Natural killer cell (primary cell): ENCODE data around the gene CLEC4D. TPM values are rescaled to one million over a fixed set of nuclear protein-coding genes. Genes with fewer than 3 reads are reported as not detected.
A peak's percentile ranks its signal among the peaks of the same experiment; 100 is the strongest.

Experiments used
- ATAC-seq, 3 donors: fragments of 150-1000 bp in 2 of 3; fragments of 200-7000 bp in 1 of 3; cut with Tn5 transposase; 1 replicate in 1 of 3; 2 replicates in 2 of 3; pipeline ENCODE4 v1.10.0; 2021; ENCODE audit warnings: mild to moderate bottlenecking in 2 of 3, moderate library complexity in 2 of 3
- DNase-seq, 2 donors: peaks; one replicate each; pipeline versions ENCODE4 v3.0.0 to v3.0.0-alpha.2; 2013 to 2021; ENCODE audit warnings: mixed read lengths in 1 of 2
- H3K27ac ChIP-seq: one replicate; pipeline ENCODE4 v1.5.1; 2013; ENCODE audit warnings: mild to moderate bottlenecking, low read length
- H3K27me3 ChIP-seq: one replicate; pipeline ENCODE4 v1.6.1; 2013; ENCODE audit warnings: low read length; ENCODE audit not compliant: control insufficient read depth, insufficient read depth
- H3K36me3 ChIP-seq: one replicate; pipeline ENCODE4 v1.6.1; 2013; ENCODE audit warnings: low read length; ENCODE audit not compliant: control insufficient read depth, insufficient read depth
- H3K4me1 ChIP-seq: one replicate; pipeline ENCODE4 v1.6.1; 2013; ENCODE audit warnings: low read length; ENCODE audit not compliant: control insufficient read depth, insufficient read depth
- H3K4me3 ChIP-seq: one replicate; pipeline ENCODE4 v1.5.1; 2013; ENCODE audit warnings: low read length
- H3K9me3 ChIP-seq: one replicate; pipeline ENCODE4 v1.6.1; 2013; ENCODE audit warnings: low read length; ENCODE audit not compliant: control insufficient read depth, insufficient read depth
- H3K27ac Mint-ChIP-seq, 2 donors: one replicate each; pipeline ENCODE4 v1.8.0; 2022; ENCODE audit warnings: mild to moderate bottlenecking in 2 of 2, mixed read lengths in 2 of 2, moderate library complexity in 1 of 2
- H3K27me3 Mint-ChIP-seq, 2 donors: one replicate each; pipeline ENCODE4 v1.8.0; 2022; ENCODE audit warnings: low read depth in 2 of 2, mixed read lengths in 2 of 2
- H3K36me3 Mint-ChIP-seq: one replicate; pipeline ENCODE4 v1.8.0; 2022; ENCODE audit warnings: mixed read lengths
- H3K4me1 Mint-ChIP-seq, 2 donors: one replicate each; pipeline ENCODE4 v1.8.0; 2022; ENCODE audit warnings: mixed read lengths in 2 of 2
- H3K4me3 Mint-ChIP-seq: one replicate; pipeline ENCODE4 v1.8.0; 2022; ENCODE audit warnings: mild to moderate bottlenecking, moderate library complexity, mixed read lengths
- H3K9me3 Mint-ChIP-seq, 2 donors: one replicate each; pipeline ENCODE4 v1.8.0; 2022; ENCODE audit warnings: mixed read lengths in 2 of 2
- CTCF ChIP-seq: fragments of 200-600 bp; IDR thresholded peaks from one replicate; pipeline ENCODE4 v1.8.0; 2022; ENCODE audit warnings: antibody characterized with exemption
- WGBS: methylation state at CpG from one replicate; pipeline ENCODE4 v1.1.7; 2013; ENCODE audit warnings: missing lambda C conversion rate; ENCODE audit not compliant: insufficient coverage; 5-methylcytosine and 5-hydroxymethylcytosine counted together
- intact Hi-C: fragments of 100-400 bp; cut with micrococcal nuclease; formaldehyde crosslinking; loops from one replicate; pipeline ENCODE4 v1.14.2; 2022
- total RNA-seq, 4 donors: library from RNA; stranded (reverse); fragments of 120-200 nt in 1 of 4; gene quantifications; one replicate each; pipeline versions ENCODE4 v1.2.3 to v1.2.4, GENCODE V29; 2013 to 2022

Gene CLEC4D
- total RNA-seq, 3 donors from 2014 or later (not counting 1 experiment from before 2014, with no cell fraction given) = 0.50 to 1.7 TPM; not detected in 1

DNA sequence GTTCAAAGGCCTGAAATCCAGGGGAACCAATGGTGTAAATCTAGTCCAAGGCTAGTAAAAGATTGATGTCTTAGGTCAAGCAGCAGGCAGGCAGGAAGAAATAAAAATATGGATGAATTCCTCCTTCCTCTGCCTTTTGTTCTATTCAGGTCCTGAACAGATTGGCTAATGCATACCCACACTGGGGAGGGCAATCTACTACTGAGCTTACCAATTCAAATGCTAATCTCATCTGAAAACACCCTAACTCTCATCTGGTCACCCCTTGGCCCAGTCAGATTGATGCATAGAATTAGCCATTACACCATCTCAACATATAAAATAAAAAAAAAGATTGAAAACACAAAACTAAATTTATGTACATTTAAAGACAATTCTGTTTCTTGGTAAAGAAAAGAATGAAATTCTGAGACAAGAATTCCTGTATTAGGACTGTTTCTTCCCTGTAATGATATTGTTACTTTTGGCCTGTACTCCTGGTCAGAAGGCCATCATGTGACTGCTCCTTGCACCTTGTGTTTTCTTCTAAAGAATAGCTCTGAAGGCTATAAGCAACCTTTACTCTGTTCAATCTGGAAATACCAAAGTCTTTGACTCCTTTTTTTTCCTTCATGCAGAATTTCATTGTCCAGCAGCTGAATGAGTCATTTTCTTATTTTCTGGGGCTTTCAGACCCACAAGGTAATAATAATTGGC, 37.6 kb upstream of the CLEC4D start:
- Mint-ChIP-seq H3K27me3 (peaks cover 24 to 66% of the 10 kb centered on the region in 2 donors), H3K4me1 (no peaks in the 10 kb centered on the region), H3K4me3 (no peak overlapping the region), H3K9me3 (no peaks in the 10 kb centered on the region), H3K36me3 (no peaks in the 10 kb centered on the region), H3K27ac (no peak overlapping the region)
- no peak overlapping the region for H3K27ac ChIP-seq
- no peaks in the 10 kb centered on the region for H3K9me3 ChIP-seq
- H3K27me3 ChIP-seq = peaks cover 3% of the 10 kb centered on the region
- no peaks in the 10 kb centered on the region for H3K4me1 ChIP-seq
- intact Hi-C loops = no loop called here
- DNase-seq = no peak
- H3K4me3 ChIP-seq = no peak overlapping the region
- H3K36me3 ChIP-seq = no peaks in the 10 kb centered on the region
- no peak for ATAC-seq
- TF ChIP-seq CTCF = no peak

GRCh38 chr12:8482571-8483061, 30.7 kb upstream of the CLEC4D start:
- DNase-seq (peak in 1 of 2 donors; percentile 31), ATAC-seq (no peak)
- no peak for TF ChIP-seq CTCF
- Histone ChIP-seq H3K27me3 (no peaks in the 10 kb centered on the region), H3K4me1 (no peaks in the 10 kb centered on the region), H3K9me3 (no peaks in the 10 kb centered on the region), H3K4me3 (no peak overlapping the region), H3K36me3 (no peaks in the 10 kb centered on the region), H3K27ac (no peak overlapping the region)
- intact Hi-C loops = no loop called here
- peaks cover 24 to 49% of the 10 kb centered on the region in 2 donors for H3K27me3 Mint-ChIP-seq
- H3K4me3 Mint-ChIP-seq = no peak overlapping the region
- WGBS = 87% methylated on average over 2 of the region's 2 CpGs
- no peaks in the 10 kb centered on the region for H3K9me3 Mint-ChIP-seq
- no peak overlapping the region for H3K27ac Mint-ChIP-seq
- no peaks in the 10 kb centered on the region for H3K36me3 Mint-ChIP-seq
- peaks cover 0 to 6% of the 10 kb centered on the region in 2 donors for H3K4me1 Mint-ChIP-seq

DNA sequence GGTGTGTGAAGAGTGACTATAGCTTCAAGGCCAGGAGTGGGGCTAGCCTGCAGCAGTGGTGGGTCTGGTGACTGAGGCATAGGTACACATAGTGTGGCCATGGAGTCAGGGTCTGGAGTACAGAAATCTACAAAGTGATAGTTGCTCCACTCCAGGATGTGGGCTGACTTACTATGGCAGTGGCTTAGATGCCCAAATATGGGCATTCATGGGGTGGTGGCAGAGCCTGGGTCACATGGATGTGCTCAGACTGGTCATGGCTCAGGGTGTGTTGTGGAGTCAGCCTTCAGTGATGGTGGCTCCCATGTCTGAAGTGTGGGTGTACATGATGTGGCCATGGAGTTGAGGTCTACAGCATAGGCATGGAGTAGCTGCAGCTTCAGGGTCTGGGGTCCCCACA, 30.2 kb upstream of the CLEC4D start:
- DNase-seq = peak in 1 of 2 donors; percentile 3
- Histone ChIP-seq H3K27me3 (no peaks in the 10 kb centered on the region), H3K4me3 (no peak overlapping the region), H3K9me3 (no peaks in the 10 kb centered on the region), H3K4me1 (no peaks in the 10 kb centered on the region), H3K36me3 (no peaks in the 10 kb centered on the region), H3K27ac (no peak overlapping the region)
- intact Hi-C loops = no loop called here
- peaks cover 0 to 6% of the 10 kb centered on the region in 2 donors for H3K4me1 Mint-ChIP-seq
- H3K36me3 Mint-ChIP-seq = no peaks in the 10 kb centered on the region
- ATAC-seq = no peak
- no peaks in the 10 kb centered on the region for H3K9me3 Mint-ChIP-seq
- H3K4me3 Mint-ChIP-seq = no peak overlapping the region
- no peak overlapping the region for H3K27ac Mint-ChIP-seq
- H3K27me3 Mint-ChIP-seq = peaks cover 22 to 49% of the 10 kb centered on the region in 2 donors
- no peak for TF ChIP-seq CTCF
